PC-3 (cell line): ENCODE data around the gene PITRM1. TPM values are rescaled to one million over a fixed set of nuclear protein-coding genes. Genes with fewer than 3 reads are reported as not detected.

Experiments
- ATAC-seq: fragments of 200-7000 bp; cut with Tn5 transposase; 2 replicates; pipeline ENCODE4 v1.9.1; 2020; ENCODE audit warnings: mild to moderate bottlenecking, moderate library complexity
- BruUV-seq: library from RNA; stranded (reverse); fragments of 400-500 nt; replicated peaks from 2 replicates; lab custom pipeline; 2021; lab: Mats Ljungman, UMichigan
- CTCF ChIA-PET: fragments of 300-600 bp; sonication (Branson Sonifier 250); formaldehyde crosslinking; loops from one replicate; lab custom pipeline; 2022; ENCODE audit warnings: antibody characterized with exemption; lab: Charles Lee
- POLR2A ChIA-PET: fragments of 300-600 bp; sonication (Branson Sonifier 250); formaldehyde crosslinking; loops from one replicate; lab custom pipeline; 2022; ENCODE audit warnings: antibody characterized with exemption; ENCODE audit not compliant: unreplicated experiment; lab: Charles Lee
- DNase-seq: peaks from one replicate; pipeline ENCODE4 v3.0.0-alpha.2; 2015
- H2AFZ ChIP-seq: fragments of 300-600 bp; sonication (generic); 2 replicates; pipeline ENCODE4 v1.6.0; 2016; ENCODE audit warnings: antibody characterized with exemption, low read length
- H3F3A ChIP-seq: fragments of 300-600 bp; sonication (generic); one replicate; pipeline ENCODE4 v1.6.0; 2017; ENCODE audit warnings: antibody characterized with exemption, low read length, control low read depth, mild to moderate bottlenecking; ENCODE audit not compliant: unreplicated experiment
- H3K27ac ChIP-seq: fragments of 300-600 bp; sonication (generic); 2 replicates; pipeline ENCODE4 v1.5.1; 2016; ENCODE audit warnings: mild to moderate bottlenecking, low read length
- H3K27me3 ChIP-seq: fragments of 300-600 bp; sonication (generic); 2 replicates; pipeline ENCODE4 v1.6.1; 2016; ENCODE audit warnings: low read length, mixed read lengths
- H3K36me3 ChIP-seq: fragments of 300-600 bp; sonication (generic); 2 replicates; pipeline ENCODE4 v1.6.1; 2016; ENCODE audit warnings: low read depth, mixed run types, low read length, mixed read lengths
- H3K4me1 ChIP-seq: fragments of 300-600 bp; sonication (generic); 2 replicates; pipeline ENCODE4 v1.5.1; 2016; ENCODE audit warnings: low read length; ENCODE audit not compliant: insufficient read depth
- H3K4me2 ChIP-seq: fragments of 300-600 bp; sonication (generic); 2 replicates; pipeline ENCODE4 v1.6.0; 2016; ENCODE audit warnings: low read length
- H3K4me3 ChIP-seq: fragments of 300-600 bp; sonication (generic); 2 replicates; pipeline ENCODE4 v1.5.1; 2016; ENCODE audit warnings: mild to moderate bottlenecking, low read length, mixed read lengths
- H3K79me2 ChIP-seq: fragments of 300-600 bp; sonication (generic); 2 replicates; pipeline ENCODE4 v1.6.1; 2017; ENCODE audit warnings: low read length, mixed read lengths
- H3K9ac ChIP-seq: fragments of 300-600 bp; sonication (generic); 2 replicates; pipeline ENCODE4 v1.6.0; 2016; ENCODE audit warnings: mild to moderate bottlenecking, low read length
- H3K9me2 ChIP-seq: fragments of 300-600 bp; sonication (generic); replicated peaks from 2 replicates; pipeline ENCODE4 v1.6.1; 2016; ENCODE audit warnings: mixed run types, low read length, mixed read lengths
- H3K9me3 ChIP-seq: fragments of 300-600 bp; sonication (generic); 2 replicates; pipeline ENCODE4 v1.6.1; 2016; ENCODE audit warnings: low read length, mixed read lengths
- H4K20me1 ChIP-seq: fragments of 300-600 bp; sonication (generic); 2 replicates; pipeline ENCODE4 v1.6.1; 2016; ENCODE audit warnings: low read length, mixed read lengths
- EZH2 ChIP-seq: fragments of 300-600 bp; sonication (generic); IDR thresholded peaks from one replicate; pipeline ENCODE4 v1.6.1; 2017; ENCODE audit warnings: antibody characterized with exemption, mild to moderate bottlenecking, low read length; ENCODE audit not compliant: unreplicated experiment
- EZH2phosphoT487 ChIP-seq: fragments of 300-600 bp; sonication (generic); IDR thresholded peaks from 2 replicates; pipeline ENCODE4 v1.6.1; 2018; ENCODE audit warnings: mild to moderate bottlenecking, antibody characterized with exemption, low read length, borderline replicate concordance
- intact Hi-C: fragments of 100-400 bp; cut with micrococcal nuclease; formaldehyde crosslinking; loops from 2 replicates; pipeline ENCODE4 v1.9.0; 2023
- total RNA-seq: library from RNA; depleted of rRNA; stranded (reverse); fragments of >200 nt; gene quantifications from 2 replicates; pipeline ENCODE4 v1.2.3, GENCODE V29; 2014
- TF ChIP-seq, protein P1 (sequence below): fragments of 300-600 bp; sonication (generic); conservative IDR thresholded peaks from 2 replicates; pipeline ENCODE4 v1.5.1; 2017; ENCODE audit warnings: antibody characterized with exemption, low read depth, mild to moderate bottlenecking, low read length

The PITRM1 gene
- total RNA-seq, 1 experiment from 2014 or later, result 73.2 TPM

- TF ChIP-seq EZH2, result no peak
- H3K4me2 ChIP-seq, result no peak overlapping the region
- no peak overlapping the region for H2AFZ ChIP-seq
- ChIA-PET POLR2A (no interaction called here), CTCF (no interaction called here)
- no peak overlapping the region for H3K27ac ChIP-seq
- H3F3A ChIP-seq, result no peaks in the 10 kb centered on the region
- no peak overlapping the region for H3K9ac ChIP-seq
- H3K9me2 ChIP-seq, result no peaks in the 10 kb centered on the region
- ATAC-seq (no peak), DNase-seq (no peak)
- no peak overlapping the region for H3K4me3 ChIP-seq
- no TSS peak for BruUV-seq
- no peaks in the 10 kb centered on the region for H3K9me3 ChIP-seq
- intact Hi-C loops, result no loop called here
- H3K36me3 ChIP-seq, result peaks cover 6% of the 10 kb centered on the region; the same call in 1 of the 2 replicates
- H3K79me2 ChIP-seq, result no peaks in the 10 kb centered on the region
- H3K4me1 ChIP-seq, result no peaks in the 10 kb centered on the region
- no peaks in the 10 kb centered on the region for H3K27me3 ChIP-seq
- H4K20me1 ChIP-seq, result no peaks in the 10 kb centered on the region
Observed at GRCh38 chr10:3147117-3147820, 25.3 kb downstream of the PITRM1 start.

DNA sequence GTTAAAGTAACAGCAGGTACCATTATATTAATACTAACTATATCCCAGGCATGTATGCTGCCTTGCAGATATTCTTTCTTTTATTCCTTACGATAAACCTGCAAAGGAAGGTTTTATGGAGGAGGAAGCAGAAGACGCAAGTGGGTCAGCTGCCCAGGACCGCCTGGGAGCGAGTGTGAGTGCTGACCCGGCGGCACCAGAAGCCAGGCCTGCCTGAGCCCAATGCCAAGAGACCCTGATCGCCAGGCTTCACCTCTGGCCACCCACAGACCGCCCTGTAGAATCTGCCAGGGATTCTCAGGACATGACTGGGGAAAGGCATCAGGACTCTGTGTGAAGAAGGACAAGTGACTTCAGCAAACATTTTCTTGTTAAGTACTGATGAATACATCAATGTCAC lies 26.3 kb downstream of the PITRM1 start:
- no peak overlapping the region for H3K4me3 ChIP-seq
- H3K9me3 ChIP-seq, result no peaks in the 10 kb centered on the region
- POLR2A ChIA-PET, result no interaction called here
- no peak overlapping the region for H3K27ac ChIP-seq
- no peaks in the 10 kb centered on the region for H4K20me1 ChIP-seq
- no peak overlapping the region for H2AFZ ChIP-seq
- H3K4me2 ChIP-seq, result no peak overlapping the region
- H3F3A ChIP-seq, result no peaks in the 10 kb centered on the region
- no TSS peak for BruUV-seq
- CTCF ChIA-PET, result no interaction called here
- intact Hi-C loops, result no loop called here
- no peak overlapping the region for H3K9ac ChIP-seq
- H3K36me3 ChIP-seq, result peaks cover 6% of the 10 kb centered on the region; the same call in 1 of the 2 replicates
- no peaks in the 10 kb centered on the region for H3K27me3 ChIP-seq
- no peaks in the 10 kb centered on the region for H3K79me2 ChIP-seq
- no peak for TF ChIP-seq EZH2phosphoT487
- TF ChIP-seq, protein P1, sequence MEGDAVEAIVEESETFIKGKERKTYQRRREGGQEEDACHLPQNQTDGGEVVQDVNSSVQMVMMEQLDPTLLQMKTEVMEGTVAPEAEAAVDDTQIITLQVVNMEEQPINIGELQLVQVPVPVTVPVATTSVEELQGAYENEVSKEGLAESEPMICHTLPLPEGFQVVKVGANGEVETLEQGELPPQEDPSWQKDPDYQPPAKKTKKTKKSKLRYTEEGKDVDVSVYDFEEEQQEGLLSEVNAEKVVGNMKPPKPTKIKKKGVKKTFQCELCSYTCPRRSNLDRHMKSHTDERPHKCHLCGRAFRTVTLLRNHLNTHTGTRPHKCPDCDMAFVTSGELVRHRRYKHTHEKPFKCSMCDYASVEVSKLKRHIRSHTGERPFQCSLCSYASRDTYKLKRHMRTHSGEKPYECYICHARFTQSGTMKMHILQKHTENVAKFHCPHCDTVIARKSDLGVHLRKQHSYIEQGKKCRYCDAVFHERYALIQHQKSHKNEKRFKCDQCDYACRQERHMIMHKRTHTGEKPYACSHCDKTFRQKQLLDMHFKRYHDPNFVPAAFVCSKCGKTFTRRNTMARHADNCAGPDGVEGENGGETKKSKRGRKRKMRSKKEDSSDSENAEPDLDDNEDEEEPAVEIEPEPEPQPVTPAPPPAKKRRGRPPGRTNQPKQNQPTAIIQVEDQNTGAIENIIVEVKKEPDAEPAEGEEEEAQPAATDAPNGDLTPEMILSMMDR, result no peak
- no peak for TF ChIP-seq EZH2
- H3K4me1 ChIP-seq, result no peaks in the 10 kb centered on the region
- DNase-seq, result no peak
- H3K9me2 ChIP-seq, result no peaks in the 10 kb centered on the region
- no peak for ATAC-seq

DNA sequence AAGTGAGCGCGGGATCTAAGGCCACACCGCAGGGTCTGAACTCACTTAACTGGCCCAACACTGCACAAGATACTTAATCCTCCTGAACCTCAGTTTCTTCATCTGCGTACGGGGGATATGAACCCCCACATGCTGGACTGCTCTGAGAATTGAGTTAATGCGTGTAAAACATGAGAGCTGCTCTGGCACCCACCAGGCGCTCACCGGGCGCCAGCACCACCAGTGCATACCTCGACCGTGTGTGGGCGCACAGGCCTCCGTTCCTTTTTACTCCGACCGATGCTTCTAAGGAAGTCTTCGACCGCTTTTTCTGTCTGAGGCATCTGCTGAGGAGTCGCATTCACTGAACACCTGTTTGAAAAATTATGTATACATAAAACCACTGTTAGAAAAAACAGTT lies 27.2 kb downstream of the PITRM1 start:
- no TSS peak for BruUV-seq
- H3K27ac ChIP-seq, result no peak overlapping the region
- intact Hi-C loops, result no loop called here
- ATAC-seq (no peak), DNase-seq (no peak)
- H3F3A ChIP-seq, result no peaks in the 10 kb centered on the region
- peaks cover 4% of the 10 kb centered on the region; the same call in 1 of the 2 replicates for H3K36me3 ChIP-seq
- no peak overlapping the region for H3K4me3 ChIP-seq
- no peak overlapping the region for H2AFZ ChIP-seq
- no peak overlapping the region for H3K4me2 ChIP-seq
- H3K4me1 ChIP-seq, result no peaks in the 10 kb centered on the region
- H4K20me1 ChIP-seq, result no peaks in the 10 kb centered on the region
- no peaks in the 10 kb centered on the region for H3K9me3 ChIP-seq
- no peaks in the 10 kb centered on the region for H3K79me2 ChIP-seq
- H3K27me3 ChIP-seq, result no peaks in the 10 kb centered on the region
- POLR2A ChIA-PET, result no interaction called here
- H3K9ac ChIP-seq, result no peak overlapping the region
- CTCF ChIA-PET, result no interaction called here
- TF ChIP-seq EZH2phosphoT487 (no peak), EZH2 (no peak)
- TF ChIP-seq, protein P1, result no peak
- no peaks in the 10 kb centered on the region for H3K9me2 ChIP-seq
